GM23248 (cell line): ENCODE results near the gene IGF2. TPM values are rescaled to one million over a fixed set of nuclear protein-coding genes. Genes with fewer than 3 reads are reported as not detected.

Source experiments
- DNase-seq: peaks from one replicate; pipeline ENCODE4 v3.0.0-alpha.2; 2015
- H2AFZ ChIP-seq: fragments of 200-600 bp; sonication (generic); 2 replicates; pipeline ENCODE4 v1.6.1; 2016; ENCODE audit warnings: antibody characterized with exemption
- H3F3A ChIP-seq: fragments of 200-600 bp; sonication (generic); 2 replicates; pipeline ENCODE4 v1.6.1; 2016; ENCODE audit warnings: mild to moderate bottlenecking, antibody characterized with exemption, mixed run types; ENCODE audit not compliant: insufficient read depth
- H3K27ac ChIP-seq: fragments of 200-600 bp; sonication (generic); 2 replicates; pipeline ENCODE4 v1.5.1; 2016; ENCODE audit warnings: mild to moderate bottlenecking
- H3K27me3 ChIP-seq: fragments of 200-600 bp; sonication (generic); replicated peaks from 2 replicates; pipeline ENCODE4 v1.6.1; 2016; ENCODE audit warnings: mild to moderate bottlenecking; ENCODE audit not compliant: insufficient read depth
- H3K36me3 ChIP-seq: fragments of 200-600 bp; sonication (generic); 2 replicates; pipeline ENCODE4 v1.6.1; 2016; ENCODE audit warnings: low read depth, mild to moderate bottlenecking
- H3K4me1 ChIP-seq: fragments of 200-600 bp; sonication (generic); 2 replicates; pipeline ENCODE4 v1.6.1; 2016; ENCODE audit warnings: mild to moderate bottlenecking; ENCODE audit not compliant: insufficient read depth
- H3K4me2 ChIP-seq: fragments of 200-600 bp; sonication (generic); one replicate; pipeline ENCODE4 v1.6.1; 2016; ENCODE audit warnings: mild to moderate bottlenecking; ENCODE audit not compliant: unreplicated experiment
- H3K4me3 ChIP-seq: fragments of 200-600 bp; sonication (generic); 2 replicates; pipeline ENCODE4 v1.5.1; 2016; ENCODE audit warnings: mild to moderate bottlenecking
- H3K79me2 ChIP-seq: fragments of 200-600 bp; sonication (generic); 2 replicates; pipeline ENCODE4 v1.6.1; 2016; ENCODE audit warnings: mild to moderate bottlenecking; ENCODE audit not compliant: insufficient read depth
- H3K9ac ChIP-seq: fragments of 200-600 bp; sonication (generic); 2 replicates; pipeline ENCODE4 v1.6.1; 2016; ENCODE audit warnings: mild to moderate bottlenecking
- H3K9me2 ChIP-seq: fragments of 200-600 bp; sonication (generic); 2 replicates; pipeline ENCODE4 v1.6.1; 2016; ENCODE audit warnings: mixed run types, mild to moderate bottlenecking, moderate library complexity; ENCODE audit not compliant: insufficient read depth
- H3K9me3 ChIP-seq: fragments of 200-600 bp; sonication (generic); one replicate; pipeline ENCODE4 v1.6.1; 2017; ENCODE audit warnings: low read depth
- H4K20me1 ChIP-seq: fragments of 200-600 bp; sonication (generic); 2 replicates; pipeline ENCODE4 v1.6.0; 2016; ENCODE audit not compliant: insufficient read depth
- EZH2 ChIP-seq: fragments of 200-600 bp; sonication (generic); IDR thresholded peaks from 2 replicates; pipeline ENCODE4 v1.6.1; 2018; ENCODE audit warnings: antibody characterized with exemption, mild to moderate bottlenecking; ENCODE audit not compliant: insufficient read depth, poor library complexity, severe bottlenecking
- EZH2phosphoT487 ChIP-seq: fragments of 200-600 bp; sonication (generic); IDR thresholded peaks from 2 replicates; pipeline ENCODE4 v1.6.1; 2018; ENCODE audit warnings: antibody characterized with exemption, moderate library complexity, mild to moderate bottlenecking, low read depth; ENCODE audit not compliant: insufficient read depth
- WGBS, 2 experiments: methylation state at CpG; one replicate each; pipeline ENCODE4 v1.1.6; 2015 to 2017; ENCODE audit warnings: low lambda C conversion rate in 2 of 2, low coverage in 1 of 2; ENCODE audit errors: missing lambda C conversion rate in 2 of 2; 5-methylcytosine and 5-hydroxymethylcytosine counted together
- in situ Hi-C: fragments of 300-500 bp; cut with MboI; formaldehyde crosslinking; loops from 2 replicates; pipeline ENCODE4 v1.15.0; 2020
- polyA plus RNA-seq: library from polyadenylated mRNA; unstranded; fragments of >200 nt; fragmentation: Nextera tagmentation; extraction: Ambion mirVana; gene quantifications from 2 replicates; pipeline ENCODE4 v1.2.1, GENCODE V29; 2016
- total RNA-seq: library from RNA; depleted of rRNA; stranded (reverse); fragments of >200 nt; shearing (Covaris generic); gene quantifications from 2 replicates; pipeline ENCODE4 v1.2.3, GENCODE V29; 2014

The IGF2 gene
- total and polyA plus RNA-seq, 2 experiments from 2014 or later: 0.06 TPM; not detected in 1

GRCh38 chr11:2166091-2166851, 27.1 kb upstream of the IGF2 start:
- peak; percentile 39 for DNase-seq
- in situ Hi-C loops: loop anchor here (25.0 kb wide), 2 partner anchors 304 to 454 kb away; partner anchors contain the start of gene LSP1
- TF ChIP-seq EZH2: no peak
- TF ChIP-seq EZH2phosphoT487: no peak
- Histone ChIP-seq H3K9me3 (no peaks in the 10 kb centered on the region), H3K27ac (no peak overlapping the region), H3K4me3 (no peak overlapping the region), H3K9me2 (no peaks in the 10 kb centered on the region), H3K4me1 (no peaks in the 10 kb centered on the region), H3K27me3 (peaks cover 11% of the 10 kb centered on the region), H3F3A (no peaks in the 10 kb centered on the region), H4K20me1 (no peaks in the 10 kb centered on the region), H3K4me2 (no peak overlapping the region), H3K9ac (no peak overlapping the region), H3K79me2 (no peaks in the 10 kb centered on the region), H2AFZ (no peak overlapping the region), H3K36me3 (no peaks in the 10 kb centered on the region)
- WGBS, 2 experiments: 6 to 7% methylated on average over 29 to 50 of the region's 70 CpGs

- Histone ChIP-seq H3F3A (no peaks in the 10 kb centered on the region), H3K79me2 (no peaks in the 10 kb centered on the region), H3K4me3 (no peak overlapping the region), H3K9ac (no peak overlapping the region), H3K4me1 (no peaks in the 10 kb centered on the region), H2AFZ (no peak overlapping the region), H4K20me1 (no peaks in the 10 kb centered on the region), H3K27me3 (peaks cover 8% of the 10 kb centered on the region), H3K9me2 (no peaks in the 10 kb centered on the region), H3K4me2 (no peak overlapping the region), H3K36me3 (no peaks in the 10 kb centered on the region), H3K9me3 (no peaks in the 10 kb centered on the region), H3K27ac (no peak overlapping the region)
- in situ Hi-C loops: loop anchor here (25.0 kb wide), 2 partner anchors 303 to 453 kb away; partner anchors contain the start of gene LSP1
- 60 to 63% methylated on average over 12 to 13 of the region's 13 CpGs for WGBS, 2 experiments
- TF ChIP-seq EZH2: no peak
- no peak for TF ChIP-seq EZH2phosphoT487
- no peak for DNase-seq
Observed at GRCh38 chr11:2165571-2165970, 26.4 kb upstream of the IGF2 start.

GRCh38 chr11:2164861-2165555, 25.8 kb upstream of the IGF2 start:
- Histone ChIP-seq H2AFZ (no peak overlapping the region), H3K9me3 (no peaks in the 10 kb centered on the region), H3K36me3 (no peaks in the 10 kb centered on the region), H3K9me2 (no peaks in the 10 kb centered on the region), H4K20me1 (no peaks in the 10 kb centered on the region), H3F3A (no peaks in the 10 kb centered on the region), H3K79me2 (no peaks in the 10 kb centered on the region), H3K9ac (no peak overlapping the region), H3K27me3 (peaks cover 8% of the 10 kb centered on the region), H3K4me3 (no peak overlapping the region), H3K27ac (no peak overlapping the region), H3K4me2 (no peak overlapping the region), H3K4me1 (no peaks in the 10 kb centered on the region)
- TF ChIP-seq EZH2phosphoT487: no peak
- no peak for TF ChIP-seq EZH2
- 64% methylated on average over 18 to 20 of the region's 20 CpGs for WGBS, 2 experiments
- peak; percentile 29 for DNase-seq
- in situ Hi-C loops: loop anchor here (25.0 kb wide), 2 partner anchors 303 to 453 kb away; partner anchors contain the start of gene LSP1

- TF ChIP-seq EZH2phosphoT487: no peak
- TF ChIP-seq EZH2: no peak
- no peaks in the 10 kb centered on the region for H3F3A ChIP-seq
- peaks cover 8% of the 10 kb centered on the region for H3K27me3 ChIP-seq
- no peaks in the 10 kb centered on the region for H3K9me2 ChIP-seq
- no peak overlapping the region for H3K4me2 ChIP-seq
- in situ Hi-C loops: loop anchor here (25.0 kb wide), 2 partner anchors 302 to 452 kb away; partner anchors contain the start of gene LSP1
- no peaks in the 10 kb centered on the region for H4K20me1 ChIP-seq
- H2AFZ ChIP-seq: no peak overlapping the region
- WGBS, 2 experiments: 69 to 73% methylated on average over 20 to 21 of the region's 22 CpGs
- no peak overlapping the region for H3K4me3 ChIP-seq
- H3K9me3 ChIP-seq: no peaks in the 10 kb centered on the region
- no peak for DNase-seq
- no peak overlapping the region for H3K27ac ChIP-seq
- H3K36me3 ChIP-seq: no peaks in the 10 kb centered on the region
- no peak overlapping the region for H3K9ac ChIP-seq
- H3K4me1 ChIP-seq: no peaks in the 10 kb centered on the region
- H3K79me2 ChIP-seq: no peaks in the 10 kb centered on the region
Observed at GRCh38 chr11:2164081-2164480, 24.9 kb upstream of the IGF2 start.
